Transverse colon (tissue), 4 donors: ENCODE results near the gene NOC2L. TPM values are rescaled to one million over a fixed set of nuclear protein-coding genes. Genes with fewer than 3 reads are reported as not detected.
"Not testable (repeated sequence)": the region's sequence is repeated elsewhere in the genome, so short reads cannot be mapped to it uniquely, and the experiment has no call there.

Experiments used
- DNase-seq: peaks from one replicate; pipeline ENCODE4 v3.0.0-alpha.2; 2019
- H3K27ac ChIP-seq, 4 donors: fragments of 200-600 bp; sonication (generic); 2 replicates each; pipeline ENCODE4 v1.5.1; 2016 to 2018; ENCODE audit warnings: inconsistent platforms in 4 of 4
- H3K27me3 ChIP-seq: fragments of 200-600 bp; sonication (generic); 2 replicates; pipeline ENCODE4 v1.5.1; 2017; ENCODE audit warnings: inconsistent platforms
- H3K36me3 ChIP-seq, 4 donors: fragments of 200-600 bp; sonication (generic); 2 replicates each; pipeline ENCODE4 v1.5.1; 2017 to 2019; ENCODE audit warnings: inconsistent platforms in 4 of 4
- H3K4me1 ChIP-seq, 4 donors: fragments of 200-600 bp; sonication (generic); 2 replicates each; pipeline ENCODE4 v1.5.1; 2017 to 2020; ENCODE audit warnings: inconsistent platforms in 4 of 4
- H3K4me3 ChIP-seq, 4 donors: fragments of 200-600 bp; sonication (generic); 1 replicate in 1 of 4; 2 replicates in 3 of 4; pipeline versions ENCODE4 v1.5.1 to v1.6.1; 2017 to 2019; ENCODE audit warnings: inconsistent platforms in 4 of 4
- H3K9me3 ChIP-seq, 2 donors: fragments of 200-600 bp; sonication (generic); 2 replicates each; pipeline ENCODE4 v1.5.1; 2017 to 2019; ENCODE audit warnings: inconsistent platforms in 2 of 2
- CTCF ChIP-seq, 5 experiments: fragments of 200-600 bp in 3 of 5; fragments of 450-650 bp in 2 of 5; sonication (generic) in 3 of 5; IDR thresholded peaks; 1 replicate in 2 of 5; 2 replicates in 3 of 5; pipeline ENCODE4 v1.5.1; 2016 to 2017; ENCODE audit warnings: antibody characterized with exemption in 5 of 5, inconsistent platforms in 3 of 5, mild to moderate bottlenecking in 2 of 5, moderate library complexity in 1 of 5
- EP300 ChIP-seq: sonication (generic); formaldehyde crosslinking; IDR thresholded peaks from one replicate; pipeline ENCODE4 v1.6.1; 2017; ENCODE audit warnings: antibody characterized with exemption, low read depth
- POLR2A ChIP-seq: fragments of 450-650 bp; IDR thresholded peaks from one replicate; pipeline ENCODE4 v1.6.1; 2016; ENCODE audit warnings: antibody characterized with exemption, mild to moderate bottlenecking, moderate library complexity
- POLR2AphosphoS5 ChIP-seq, 3 donors: sonication (generic); formaldehyde crosslinking; IDR thresholded peaks; one replicate each; pipeline ENCODE4 v1.6.1; 2016; ENCODE audit warnings: antibody characterized with exemption in 3 of 3
- WGBS, 2 donors: methylation state at CpG; one replicate each; pipeline ENCODE4 v1.1.5; 2018; ENCODE audit warnings: low coverage in 1 of 2; 5-methylcytosine and 5-hydroxymethylcytosine counted together
- in situ Hi-C, 4 donors: fragments of 200-750 bp; cut with MboI; loops; one replicate each; pipeline versions ENCODE4 v1.15.0 to v1.15.1; 2017; ENCODE audit warnings: low sequenced_read_pairs in 3 of 4, low pct_ligation_motif_present in 1 of 4, low pct_unique_long_range_greater_than_20kb in 1 of 4
- intact Hi-C: fragments of 100-400 bp; cut with DNase I; formaldehyde crosslinking; loops from one replicate; pipeline ENCODE4 v1.15.1; 2023; ENCODE audit warnings: low total_unique reads
- total RNA-seq, 4 donors: library from RNA; depleted of rRNA; stranded (reverse); fragments of >200 nt; gene quantifications; one replicate each; pipeline ENCODE4 v1.1.0, GENCODE V29; 2016

NOC2L gene
- total RNA-seq, 4 donors from 2014 or later = 17.6 to 50.4 (median 31.6) TPM

GRCh38 chr1:996851-997712 lies 38.0 kb upstream of the NOC2L start:
- Histone ChIP-seq H3K9me3 (peaks cover 2 to 6% of the 10 kb centered on the region in 2 donors), H3K36me3 (no peaks in the 10 kb centered on the region), H3K27ac (no peak overlapping the region), H3K4me1 (peaks cover 13 to 42% (median 39%) of the 10 kb centered on the region in 4 donors), H3K4me3 (no peak overlapping the region), H3K27me3 (peaks cover 66% of the 10 kb centered on the region)
- no peak for TF ChIP-seq POLR2A
- no peak for TF ChIP-seq EP300
- TF ChIP-seq POLR2AphosphoS5 (IDR thresholded peaks at IDR 0.05) = no peak
- no peak for TF ChIP-seq CTCF (IDR thresholded peaks at IDR 0.05)
- DNase-seq = no peak
- intact Hi-C loops = no loop called here
- WGBS, 2 donors = 70% methylated on average over 22 of the region's 24 CpGs; no CpG with 5 or more reads in 1 of the 2 donors
- in situ Hi-C loops = no loop called here

GRCh38 chr1:995665-996633 lies 36.9 kb upstream of the NOC2L start:
- Histone ChIP-seq H3K36me3 (no peaks in the 10 kb centered on the region), H3K9me3 (peaks cover 8 to 10% of the 10 kb centered on the region in 2 donors), H3K4me3 (no peak overlapping the region), H3K27ac (no peak overlapping the region), H3K27me3 (peaks cover 68% of the 10 kb centered on the region), H3K4me1 (peaks cover 8 to 32% (median 28%) of the 10 kb centered on the region in 4 donors)
- WGBS, 2 donors = 10 to 38% methylated on average over 6 to 25 of the region's 30 CpGs
- TF ChIP-seq POLR2AphosphoS5 (IDR thresholded peaks at IDR 0.05) (no peak), CTCF (IDR thresholded peaks at IDR 0.05) (no peak), EP300 (no peak), POLR2A (no peak)
- no peak for DNase-seq
- intact Hi-C loops = no loop called here
- in situ Hi-C loops = no loop called here

- in situ Hi-C loops, H3K4me3 ChIP-seq, H3K36me3 ChIP-seq, DNase-seq, H3K27ac ChIP-seq, intact Hi-C loops: not testable (repeated sequence)
- Histone ChIP-seq H3K9me3 (peaks cover 8 to 10% of the 10 kb centered on the region in 2 donors), H3K27me3 (peaks cover 66% of the 10 kb centered on the region), H3K4me1 (peaks cover 4 to 20% (median 17%) of the 10 kb centered on the region in 4 donors)
- WGBS, 2 donors = 89% methylated on average over 6 of the region's 6 CpGs; no CpG with 5 or more reads in 1 of the 2 donors
Measured at GRCh38 chr1:994546-994945, 35.5 kb upstream of the NOC2L start.

GRCh38 chr1:993379-993995 lies 34.4 kb upstream of the NOC2L start:
- peaks cover 60% of the 10 kb centered on the region for H3K27me3 ChIP-seq
- TF ChIP-seq CTCF (IDR thresholded peaks at IDR 0.05) = no peak
- H3K4me1 ChIP-seq = peaks cover 0 to 10% (median 6%) of the 10 kb centered on the region in 4 donors
- H3K36me3 ChIP-seq = no peaks in the 10 kb centered on the region
- in situ Hi-C loops = no loop called here
- DNase-seq = no peak
- WGBS, 2 donors = 80% methylated on average over 15 of the region's 15 CpGs; no CpG with 5 or more reads in 1 of the 2 donors
- H3K9me3 ChIP-seq = peaks cover 8 to 10% of the 10 kb centered on the region in 2 donors
- H3K4me3 ChIP-seq = no peak overlapping the region
- no peak overlapping the region for H3K27ac ChIP-seq
- intact Hi-C loops = no loop called here
